Heart left ventricle (tissue), 16 donors: ENCODE measurements around the gene CLCN4. TPM values are rescaled to one million over a fixed set of nuclear protein-coding genes. Genes with fewer than 3 reads are reported as not detected.

Experiments
- ATAC-seq, 4 donors: fragments of 200-7000 bp; cut with Tn5 transposase; one replicate each; pipeline ENCODE4 v1.9.1; 2020 to 2022; ENCODE audit warnings: moderate library complexity in 4 of 4, mild to moderate bottlenecking in 3 of 4, moderate number of reproducible peaks in 1 of 4
- DNase-seq, 5 donors: peaks; one replicate each; pipeline ENCODE4 v3.0.0-alpha.2; 2020
- H3K27ac ChIP-seq, 12 donors: fragments of 200-600 bp; sonication (generic) in 4 of 12; one replicate each; pipeline versions ENCODE4 v1.5.0 to v1.8.0; 2016 to 2022; ENCODE audit warnings: mild to moderate bottlenecking in 2 of 12
- H3K27me3 ChIP-seq, 9 donors: fragments of 200-600 bp; sonication (generic) in 2 of 9; one replicate each; pipeline versions ENCODE4 v1.5.1 to v1.8.0; 2016 to 2022; ENCODE audit warnings: mild to moderate bottlenecking in 3 of 9
- H3K36me3 ChIP-seq, 9 donors: fragments of 200-600 bp; sonication (generic) in 2 of 9; one replicate each; pipeline versions ENCODE4 v1.5.0 to v1.8.0; 2018 to 2022; ENCODE audit warnings: mild to moderate bottlenecking in 2 of 9
- H3K4me1 ChIP-seq, 12 donors: fragments of 200-600 bp; sonication (generic) in 4 of 12; one replicate each; pipeline versions ENCODE4 v1.5.0 to v1.8.0; 2016 to 2022; ENCODE audit warnings: mild to moderate bottlenecking in 3 of 12
- H3K4me3 ChIP-seq, 12 donors: fragments of 200-600 bp; sonication (generic) in 4 of 12; one replicate each; pipeline versions ENCODE4 v1.5.0 to v1.8.0; 2017 to 2022; ENCODE audit warnings: mild to moderate bottlenecking in 9 of 12, moderate library complexity in 4 of 12
- H3K9me3 ChIP-seq, 12 donors: fragments of 200-600 bp; sonication (generic) in 4 of 12; one replicate each; pipeline versions ENCODE4 v1.5.0 to v1.8.0; 2016 to 2022; ENCODE audit warnings: mild to moderate bottlenecking in 1 of 12
- POLR2A ChIP-seq, 2 donors: fragments of 450-650 bp; IDR thresholded peaks; one replicate each; pipeline ENCODE4 v1.6.1; 2017; ENCODE audit warnings: antibody characterized with exemption in 2 of 2, mild to moderate bottlenecking in 2 of 2, moderate library complexity in 2 of 2
- WGBS, 4 donors: extraction: QIAGEN DNeasy Blood & Tissue Kit in 2 of 4; methylation state at CpG; one replicate each; pipeline versions ENCODE4 v1.1.5 to v1.1.7; 2013 to 2018; 5-methylcytosine and 5-hydroxymethylcytosine counted together
- intact Hi-C, 10 donors: fragments of 100-400 bp; cut with DNase I; formaldehyde crosslinking; loops; one replicate each; pipeline versions ENCODE4 v1.11.1 to v1.14.2; 2022
- polyA plus RNA-seq, 2 donors: library from polyadenylated mRNA; stranded (reverse); fragments of 200-250 nt; gene quantifications; one replicate each; pipeline ENCODE4 v1.2.3, GENCODE V29; 2013
- total RNA-seq, 9 donors: library from RNA; depleted of rRNA in 2 of 9; stranded (reverse); fragments of >200 nt in 2 of 9; fragmentation: NEBNext Ultra II Directional in 3 of 9; extraction: Animal tissue kit (Norgen Biotek cat#: 25700) in 3 of 9; gene quantifications; one replicate each; pipeline versions ENCODE4 v1.1.0 to v1.2.4, GENCODE V29; 2016 to 2023
- TF ChIP-seq, protein P1 (sequence below), 12 donors: fragments of 200-600 bp; sonication (generic) in 4 of 12; IDR thresholded peaks; one replicate each; pipeline versions ENCODE4 v1.5.0 to v1.8.0; 2018 to 2022; ENCODE audit warnings: antibody characterized with exemption in 12 of 12, mild to moderate bottlenecking in 5 of 12
- donor health status: ischemic (EF 13 %, LVEDD 7.1; RV severe dilation, severe dysfunction).
- donor health status: healthy with polysubstance abuse.
- donor health status: DM: no; HTN: yes; CAD: no.
- donor health status: DM: no; HTN: no; CAD: no.
- donor health status: ischemic (EF 25% LVEDD 6.9; RV normal size, moderate dysfunction).
- donor health status: ischemic (EF 25% LVEDD 5.7; RV mildly dilated, moderate dysfunction).
- donor health status: healthy.
- donor health status: DM: yes; HTN: yes; CAD: no.
- donor health status: ischemic (EF 35%, LVEDD 5.7; RV mildly dilated, moderate dysfunction).
- donor health status: nonischemic (EF 11% LVEDD 7.7; RV severe dilation, severe dysfunction).
- donor health status: DM: yes; HTN: yes; CAD: no.
- donor health status: PGD.
- donor health status: ischemic (EF 29% LVEDD 5.4; RV normal size, mild dysfunction).
- donor health status: nonischemic (EF 23%, LVEDD 6.1; RV moderate dilation, normal function).

The CLCN4 gene
- total and polyA plus RNA-seq, 11 donors, result 6.4 to 39.0 (median 29.2) TPM

- 35 to 75% (median 54%) methylated on average over 14 to 26 of the region's 26 CpGs for WGBS, 4 donors
- no peaks in the 10 kb centered on the region for H3K9me3 ChIP-seq
- H3K4me3 ChIP-seq, result no peak overlapping the region
- DNase-seq, result peak in 1 of 5 donors; percentile 66
- H3K27ac ChIP-seq, result peak overlapping the region in 8 of 12 donors; percentile 16 to 57 (median 40)
- peak; percentile 55 to 70 (median 61) for ATAC-seq
- peaks cover 0 to 6% (median 0%) of the 10 kb centered on the region in 9 donors for H3K36me3 ChIP-seq
- no peaks in the 10 kb centered on the region for H3K27me3 ChIP-seq
- intact Hi-C loops, result loop anchor here in 4 of 10 donors (2.0 to 10.0 kb wide), 6 partner anchors 29 to 1367 kb away; no protein-coding TSS in a partner anchor
- TF ChIP-seq, protein P1, sequence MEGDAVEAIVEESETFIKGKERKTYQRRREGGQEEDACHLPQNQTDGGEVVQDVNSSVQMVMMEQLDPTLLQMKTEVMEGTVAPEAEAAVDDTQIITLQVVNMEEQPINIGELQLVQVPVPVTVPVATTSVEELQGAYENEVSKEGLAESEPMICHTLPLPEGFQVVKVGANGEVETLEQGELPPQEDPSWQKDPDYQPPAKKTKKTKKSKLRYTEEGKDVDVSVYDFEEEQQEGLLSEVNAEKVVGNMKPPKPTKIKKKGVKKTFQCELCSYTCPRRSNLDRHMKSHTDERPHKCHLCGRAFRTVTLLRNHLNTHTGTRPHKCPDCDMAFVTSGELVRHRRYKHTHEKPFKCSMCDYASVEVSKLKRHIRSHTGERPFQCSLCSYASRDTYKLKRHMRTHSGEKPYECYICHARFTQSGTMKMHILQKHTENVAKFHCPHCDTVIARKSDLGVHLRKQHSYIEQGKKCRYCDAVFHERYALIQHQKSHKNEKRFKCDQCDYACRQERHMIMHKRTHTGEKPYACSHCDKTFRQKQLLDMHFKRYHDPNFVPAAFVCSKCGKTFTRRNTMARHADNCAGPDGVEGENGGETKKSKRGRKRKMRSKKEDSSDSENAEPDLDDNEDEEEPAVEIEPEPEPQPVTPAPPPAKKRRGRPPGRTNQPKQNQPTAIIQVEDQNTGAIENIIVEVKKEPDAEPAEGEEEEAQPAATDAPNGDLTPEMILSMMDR (IDR thresholded peaks at IDR 0.05), result no peak
- no peak for TF ChIP-seq POLR2A (IDR thresholded peaks at IDR 0.05)
- H3K4me1 ChIP-seq, result peaks cover 0 to 65% (median 30%) of the 10 kb centered on the region in 12 donors
Measured at GRCh38 chrX:10111364-10112148, 45.2 kb upstream of the CLCN4 start.

- Histone ChIP-seq H3K27ac (peak overlapping the region in 2 of 12 donors; percentile 2 to 51), H3K36me3 (peaks cover 0 to 11% (median 7%) of the 10 kb centered on the region in 9 donors), H3K4me1 (peaks cover 0 to 55% (median 26%) of the 10 kb centered on the region in 12 donors), H3K4me3 (no peak overlapping the region), H3K27me3 (no peaks in the 10 kb centered on the region), H3K9me3 (no peaks in the 10 kb centered on the region)
- no peak for DNase-seq
- TF ChIP-seq, protein P1 (IDR thresholded peaks at IDR 0.05), result no peak
- TF ChIP-seq POLR2A (IDR thresholded peaks at IDR 0.05), result no peak
- WGBS, 4 donors, result 72 to 84% (median 79%) methylated on average over 6 of the region's 6 CpGs
- intact Hi-C loops, result loop anchor here in 4 of 10 donors (2.0 to 10.0 kb wide), 6 partner anchors 30 to 1368 kb away; no protein-coding TSS in a partner anchor
- ATAC-seq, result no peak
Measured at GRCh38 chrX:10112510-10112909, 44.3 kb upstream of the CLCN4 start.

DNA sequence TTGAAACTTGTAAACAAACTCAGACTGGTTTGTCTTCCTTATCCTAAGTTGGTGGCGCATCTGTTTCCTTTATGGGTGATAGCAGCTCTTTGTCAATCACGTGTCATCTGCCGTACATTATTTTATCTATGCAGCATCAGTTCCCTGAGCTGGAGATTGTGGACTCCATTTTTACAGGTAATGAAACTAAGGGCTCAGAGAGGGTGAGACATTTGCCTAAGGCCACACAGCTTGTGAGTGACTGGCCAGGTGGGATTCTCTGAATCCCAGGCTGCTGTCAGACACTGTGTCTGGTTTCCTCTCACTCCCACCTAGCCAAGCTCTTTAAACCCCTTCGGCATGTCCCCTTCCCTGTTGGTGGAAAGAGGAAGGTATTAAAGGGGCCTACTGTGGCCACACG is 41.7 kb upstream of the CLCN4 start:
- H3K4me3 ChIP-seq, result no peak overlapping the region
- peaks cover 0 to 20% (median 9%) of the 10 kb centered on the region in 9 donors for H3K36me3 ChIP-seq
- H3K27me3 ChIP-seq, result no peaks in the 10 kb centered on the region
- ATAC-seq (no peak), DNase-seq (no peak)
- no peaks in the 10 kb centered on the region for H3K9me3 ChIP-seq
- TF ChIP-seq POLR2A (IDR thresholded peaks at IDR 0.05), result no peak
- TF ChIP-seq, protein P1 (IDR thresholded peaks at IDR 0.05), result no peak
- no peak overlapping the region for H3K27ac ChIP-seq
- WGBS, 4 donors, result 80 to 85% (median 81%) methylated on average over 5 of the region's 5 CpGs
- peaks cover 0 to 31% (median 15%) of the 10 kb centered on the region in 12 donors for H3K4me1 ChIP-seq
- intact Hi-C loops, result loop anchor here in 7 of 10 donors (2.0 to 10.0 kb wide), 9 partner anchors 60 to 1370 kb away; no protein-coding TSS in a partner anchor

- Histone ChIP-seq H3K4me3 (no peak overlapping the region), H3K4me1 (peaks cover 0 to 28% (median 5%) of the 10 kb centered on the region in 12 donors), H3K27ac (no peak overlapping the region), H3K27me3 (no peaks in the 10 kb centered on the region), H3K9me3 (no peaks in the 10 kb centered on the region), H3K36me3 (peaks cover 0 to 20% (median 9%) of the 10 kb centered on the region in 9 donors)
- intact Hi-C loops, result loop anchor here in 7 of 10 donors (2.0 to 10.0 kb wide), 9 partner anchors 62 to 1372 kb away; no protein-coding TSS in a partner anchor
- WGBS, 4 donors, result 93 to 97% (median 96%) methylated on average over 31 of the region's 31 CpGs
- no peak for TF ChIP-seq POLR2A (IDR thresholded peaks at IDR 0.05)
- TF ChIP-seq, protein P1 (IDR thresholded peaks at IDR 0.05), result no peak
- no peak for DNase-seq
- ATAC-seq, result no peak
Measured at GRCh38 chrX:10117301-10117700, 39.5 kb upstream of the CLCN4 start.
